GM12874 (cell line): ENCODE measurements around the gene MBD3L5.
"Not testable (repeated sequence)": the region's sequence is repeated elsewhere in the genome, so short reads cannot be mapped to it uniquely, and the experiment has no call there.

Experiments
- CTCF ChIP-seq: IDR thresholded peaks from 2 replicates; pipeline ENCODE4 v1.5.1; 2011; ENCODE audit warnings: low read depth, mild to moderate bottlenecking, control low read depth, low read length, moderate library complexity; ENCODE audit not compliant: insufficient read depth

MBD3L5 gene

GRCh38 chr19:7030278-7030677 is at the start of gene MBD3L5:
Gene MBD3L5 (plus strand): TSS chr19:7030578. CDS start chr19:7030612, 34 bp downstream.
- TF ChIP-seq CTCF: not testable (repeated sequence)

- no peak for TF ChIP-seq CTCF
Measured at GRCh38 chr19:6983448-6983847, 46.9 kb upstream of the MBD3L5 start.

- TF ChIP-seq CTCF: no peak
Measured at GRCh38 chr19:6987850-6988249, 42.5 kb upstream of the MBD3L5 start.

- no peak for TF ChIP-seq CTCF
Measured at GRCh38 chr19:6988257-6988656, 42.1 kb upstream of the MBD3L5 start.

GRCh38 chr19:6995054-6995453 is 35.3 kb upstream of the MBD3L5 start:
- TF ChIP-seq CTCF: no peak

- TF ChIP-seq CTCF: no peak
Measured at GRCh38 chr19:6996810-6997209, 33.6 kb upstream of the MBD3L5 start.

GRCh38 chr19:6997679-6998445 is 32.5 kb upstream of the MBD3L5 start:
- no peak for TF ChIP-seq CTCF

- TF ChIP-seq CTCF: no peak
Measured at GRCh38 chr19:6999933-7000332, 30.4 kb upstream of the MBD3L5 start.
